ENCODE measurements around the gene PDE1C.

The PDE1C gene

GRCh38 chr7:31786326-31786725 is 283.9 kb downstream of the PDE1C start:
- H4K20me1 ChIP-seq (ENCODE audit: insufficient read depth, low read length, poor library complexity, severe bottlenecking): no peaks in the 10 kb centered on the region
- H3K79me2 ChIP-seq (ENCODE audit: insufficient read depth, low read length): no peaks in the 10 kb centered on the region
- no peak for TF ChIP-seq CTCF (conservative IDR thresholded peaks at IDR 0.05; ENCODE audit: low read length)
- no peak for TF ChIP-seq EZH2phosphoT487 (IDR thresholded peaks at IDR 0.05; ENCODE audit: borderline replicate concordance)
- H3F3A ChIP-seq (ENCODE audit: low read depth): no peaks in the 10 kb centered on the region
- H3K27me3 ChIP-seq (ENCODE audit: insufficient read depth, low read length, poor library complexity, severe bottlenecking): no peaks in the 10 kb centered on the region
- H3K4me2 ChIP-seq (ENCODE audit: low read depth, low read length, poor library complexity, severe bottlenecking): no peak overlapping the region
- no peaks in the 10 kb centered on the region for H3K4me1 ChIP-seq (ENCODE audit: insufficient read depth, low read length, poor library complexity, severe bottlenecking)
- H3K36me3 ChIP-seq (ENCODE audit: insufficient read depth, low read length): no peaks in the 10 kb centered on the region
- H3K9ac ChIP-seq (ENCODE audit: low read depth, low read length, poor library complexity, severe bottlenecking): no peak overlapping the region
- H2AFZ ChIP-seq (ENCODE audit: low read length): no peak overlapping the region
- no peak overlapping the region for H3K4me3 ChIP-seq (ENCODE audit: low read length, poor library complexity, severe bottlenecking)
- no peaks in the 10 kb centered on the region for H3K9me2 ChIP-seq (replicated peaks; ENCODE audit: low read depth, low read length)
- no peaks in the 10 kb centered on the region for H3K9me3 ChIP-seq (ENCODE audit: insufficient read depth, low read depth, low read length)

- Histone ChIP-seq H3F3A (ENCODE audit: low read depth) (no peaks in the 10 kb centered on the region), H3K79me2 (ENCODE audit: insufficient read depth, low read length) (no peaks in the 10 kb centered on the region), H4K20me1 (ENCODE audit: insufficient read depth, low read length, poor library complexity, severe bottlenecking) (no peaks in the 10 kb centered on the region), H3K9ac (ENCODE audit: low read depth, low read length, poor library complexity, severe bottlenecking) (no peak overlapping the region), H3K4me1 (ENCODE audit: insufficient read depth, low read length, poor library complexity, severe bottlenecking) (no peaks in the 10 kb centered on the region), H3K9me2 (replicated peaks; ENCODE audit: low read depth, low read length) (no peaks in the 10 kb centered on the region), H3K27me3 (ENCODE audit: insufficient read depth, low read length, poor library complexity, severe bottlenecking) (no peaks in the 10 kb centered on the region), H3K9me3 (ENCODE audit: insufficient read depth, low read depth, low read length) (no peaks in the 10 kb centered on the region), H2AFZ (ENCODE audit: low read length) (no peak overlapping the region), H3K36me3 (ENCODE audit: insufficient read depth, low read length) (no peaks in the 10 kb centered on the region), H3K4me2 (ENCODE audit: low read depth, low read length, poor library complexity, severe bottlenecking) (no peak overlapping the region), H3K4me3 (ENCODE audit: low read length, poor library complexity, severe bottlenecking) (no peak overlapping the region)
- TF ChIP-seq EZH2phosphoT487 (IDR thresholded peaks at IDR 0.05; ENCODE audit: borderline replicate concordance) (no peak), CTCF (conservative IDR thresholded peaks at IDR 0.05; ENCODE audit: low read length) (no peak)
These were observed 285.1 kb downstream of the PDE1C start for GRCh38 chr7:31785101-31785500.

GRCh38 chr7:31783221-31783620 is 287.0 kb downstream of the PDE1C start:
- Histone ChIP-seq H3K4me1 (ENCODE audit: insufficient read depth, low read length, poor library complexity, severe bottlenecking) (no peaks in the 10 kb centered on the region), H2AFZ (ENCODE audit: low read length) (no peak overlapping the region), H3K9me3 (ENCODE audit: insufficient read depth, low read depth, low read length) (no peaks in the 10 kb centered on the region), H3K4me3 (ENCODE audit: low read length, poor library complexity, severe bottlenecking) (no peak overlapping the region), H3K4me2 (ENCODE audit: low read depth, low read length, poor library complexity, severe bottlenecking) (no peak overlapping the region), H3K79me2 (ENCODE audit: insufficient read depth, low read length) (no peaks in the 10 kb centered on the region), H3K36me3 (ENCODE audit: insufficient read depth, low read length) (no peaks in the 10 kb centered on the region), H4K20me1 (ENCODE audit: insufficient read depth, low read length, poor library complexity, severe bottlenecking) (no peaks in the 10 kb centered on the region), H3F3A (ENCODE audit: low read depth) (no peaks in the 10 kb centered on the region), H3K27me3 (ENCODE audit: insufficient read depth, low read length, poor library complexity, severe bottlenecking) (no peaks in the 10 kb centered on the region), H3K9ac (ENCODE audit: low read depth, low read length, poor library complexity, severe bottlenecking) (no peak overlapping the region), H3K9me2 (replicated peaks; ENCODE audit: low read depth, low read length) (no peaks in the 10 kb centered on the region)
- TF ChIP-seq CTCF (conservative IDR thresholded peaks at IDR 0.05; ENCODE audit: low read length) (no peak), EZH2phosphoT487 (IDR thresholded peaks at IDR 0.05; ENCODE audit: borderline replicate concordance) (no peak)
